ENCODE results near the gene VPS13A.
A peak's percentile ranks its signal among the peaks of the same experiment; 100 is the strongest.

Gene VPS13A

DNA sequence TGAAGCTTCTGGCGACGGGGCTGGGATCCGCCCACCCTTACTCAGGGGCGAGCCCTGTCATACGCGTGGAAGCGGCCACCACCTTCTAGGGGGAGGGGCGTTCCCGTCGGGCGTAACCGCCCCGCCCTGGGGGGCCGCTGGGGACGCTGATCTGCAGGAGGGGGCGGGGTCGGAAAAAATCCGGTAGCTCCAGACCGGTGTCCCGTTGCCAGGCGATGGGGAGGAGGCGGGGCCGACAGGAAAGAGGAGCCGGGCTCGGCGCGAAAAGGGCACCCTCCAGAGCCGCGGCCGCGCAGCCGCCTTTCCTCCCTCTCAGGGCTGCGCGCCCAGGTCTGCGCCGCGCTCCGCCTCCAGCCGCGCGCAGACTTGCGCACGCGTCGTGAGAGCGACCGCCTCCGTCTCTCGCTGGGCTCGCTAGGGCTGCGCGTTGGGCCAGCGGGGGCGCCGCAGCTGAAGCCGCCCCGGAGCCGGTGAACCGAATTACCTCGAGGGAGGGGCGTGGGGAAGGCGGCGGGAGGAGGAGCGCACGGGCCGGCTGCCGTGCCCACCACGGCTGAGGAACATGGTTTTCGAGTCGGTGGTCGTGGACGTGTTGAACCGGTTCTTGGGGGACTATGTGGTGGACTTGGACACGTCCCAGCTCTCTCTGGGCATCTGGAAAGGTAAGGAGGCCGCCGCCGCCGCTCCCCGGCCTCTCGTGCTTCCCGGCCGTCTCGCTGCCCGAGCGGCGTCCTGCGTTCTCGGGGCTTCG lies at the start of gene VPS13A:
Gene VPS13A, plus strand, starts transcription at position 392 of the 751 bp plus-strand sequence. Its CDS starts 171 bp downstream, at position 563.
- peak within 1 kb of the TSS; percentile 86 for H3K27ac ChIP-seq
- ChIA-PET CTCF (interaction anchor here (0.5 to 1.7 kb wide), 7 partner anchors 11 to 785 kb away, joined by 3 to 16 read pairs (median 5); no protein-coding TSS in a partner anchor), POLR2A (ENCODE audit: low non-redundant PET) (no interaction called here)
- TF ChIP-seq, protein P1, sequence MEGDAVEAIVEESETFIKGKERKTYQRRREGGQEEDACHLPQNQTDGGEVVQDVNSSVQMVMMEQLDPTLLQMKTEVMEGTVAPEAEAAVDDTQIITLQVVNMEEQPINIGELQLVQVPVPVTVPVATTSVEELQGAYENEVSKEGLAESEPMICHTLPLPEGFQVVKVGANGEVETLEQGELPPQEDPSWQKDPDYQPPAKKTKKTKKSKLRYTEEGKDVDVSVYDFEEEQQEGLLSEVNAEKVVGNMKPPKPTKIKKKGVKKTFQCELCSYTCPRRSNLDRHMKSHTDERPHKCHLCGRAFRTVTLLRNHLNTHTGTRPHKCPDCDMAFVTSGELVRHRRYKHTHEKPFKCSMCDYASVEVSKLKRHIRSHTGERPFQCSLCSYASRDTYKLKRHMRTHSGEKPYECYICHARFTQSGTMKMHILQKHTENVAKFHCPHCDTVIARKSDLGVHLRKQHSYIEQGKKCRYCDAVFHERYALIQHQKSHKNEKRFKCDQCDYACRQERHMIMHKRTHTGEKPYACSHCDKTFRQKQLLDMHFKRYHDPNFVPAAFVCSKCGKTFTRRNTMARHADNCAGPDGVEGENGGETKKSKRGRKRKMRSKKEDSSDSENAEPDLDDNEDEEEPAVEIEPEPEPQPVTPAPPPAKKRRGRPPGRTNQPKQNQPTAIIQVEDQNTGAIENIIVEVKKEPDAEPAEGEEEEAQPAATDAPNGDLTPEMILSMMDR (conservative IDR thresholded peaks at IDR 0.05; ENCODE audit: low read depth) = peak; percentile 48
- DNase-seq (ENCODE audit: low spot score) = peak; percentile 88

DNA sequence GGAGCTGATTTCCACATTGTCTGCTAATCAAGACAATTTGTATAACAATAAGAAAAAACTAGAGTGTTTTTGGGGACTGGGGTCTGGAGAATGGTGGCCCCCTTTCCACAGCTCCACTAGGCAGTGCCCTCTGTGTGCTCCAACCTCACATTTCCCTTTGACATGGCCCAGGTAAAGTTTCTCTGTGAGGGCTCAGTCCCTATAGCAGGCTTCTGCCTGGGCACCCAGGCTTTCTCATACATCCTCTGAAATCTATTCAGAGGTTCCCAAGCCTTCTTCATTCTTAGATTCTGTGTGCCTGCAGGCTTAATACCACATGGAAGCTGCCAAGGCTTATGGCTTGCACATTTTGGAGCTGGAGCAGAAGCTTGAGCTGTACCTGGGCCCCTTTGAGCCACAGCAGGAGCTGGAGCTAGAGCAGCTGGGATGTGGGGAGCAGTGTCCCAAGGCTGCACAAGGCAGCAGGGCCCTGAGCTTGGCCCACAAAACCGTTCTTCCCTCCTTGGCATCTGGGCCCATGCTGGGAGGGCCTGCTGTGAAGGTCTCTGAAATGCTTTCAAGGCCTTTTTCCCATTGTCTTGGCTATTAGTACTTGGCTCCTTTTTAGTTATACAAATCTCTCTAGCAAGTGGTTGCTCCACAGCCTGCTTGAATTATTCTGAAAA lies 49.1 kb upstream of the VPS13A start:
- no peak overlapping the region for H3K27ac ChIP-seq
- TF ChIP-seq, protein P1 (conservative IDR thresholded peaks at IDR 0.05; ENCODE audit: low read depth) = no peak
- no peak for DNase-seq (ENCODE audit: low spot score)
- POLR2A ChIA-PET (ENCODE audit: low non-redundant PET) = no interaction called here
- CTCF ChIA-PET = no interaction called here

DNA sequence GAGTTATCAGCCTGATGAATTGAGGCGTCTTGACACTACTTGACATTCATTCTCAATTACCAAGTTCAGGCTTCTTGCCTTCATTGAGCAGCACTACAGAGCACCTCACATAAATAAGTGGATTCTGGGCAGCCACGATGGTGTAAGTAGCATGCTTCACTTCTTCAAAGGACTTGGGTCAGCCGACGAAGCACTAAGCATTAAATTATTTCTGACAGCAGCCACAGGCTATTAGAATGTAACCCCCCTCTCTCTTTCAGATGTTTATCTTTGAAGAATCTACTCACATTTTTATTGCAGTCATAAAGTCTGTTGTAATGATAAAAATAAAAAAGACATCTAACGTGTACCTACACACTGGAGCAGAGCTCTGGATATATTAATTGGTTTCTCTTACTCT lies 45.9 kb upstream of the VPS13A start:
- CTCF ChIA-PET = no interaction called here
- TF ChIP-seq, protein P1 (conservative IDR thresholded peaks at IDR 0.05; ENCODE audit: low read depth) = no peak
- DNase-seq (ENCODE audit: low spot score) = no peak
- no peak overlapping the region for H3K27ac ChIP-seq
- POLR2A ChIA-PET (ENCODE audit: low non-redundant PET) = no interaction called here

- no peak for DNase-seq (ENCODE audit: low spot score)
- TF ChIP-seq, protein P1 (conservative IDR thresholded peaks at IDR 0.05; ENCODE audit: low read depth) = no peak
- ChIA-PET POLR2A (ENCODE audit: low non-redundant PET) (no interaction called here), CTCF (no interaction called here)
- no peak overlapping the region for H3K27ac ChIP-seq
Observed at GRCh38 chr9:77133011-77133410, 44.3 kb upstream of the VPS13A start.

DNA sequence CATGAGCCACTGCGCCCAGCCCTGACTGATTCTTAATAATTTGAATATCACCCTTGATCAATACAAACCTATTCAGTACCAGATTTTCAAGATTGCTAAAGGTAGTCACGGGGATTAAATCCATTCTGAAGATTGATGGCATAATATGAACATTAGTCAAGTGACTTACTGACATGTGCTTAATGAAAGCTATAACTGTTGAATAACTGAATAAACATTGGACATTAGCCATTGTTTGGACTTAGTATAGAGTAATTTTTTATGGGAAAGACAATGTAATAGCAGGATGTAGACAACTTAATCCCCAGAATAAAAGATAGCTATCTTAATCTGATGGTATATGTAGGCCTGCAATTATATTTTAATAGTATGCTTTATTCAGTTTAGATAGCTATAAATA lies 35.0 kb upstream of the VPS13A start:
- CTCF ChIA-PET = interaction anchor here (0.5 kb wide), 1 partner anchor 135 kb away, joined by 3 read pairs; no protein-coding TSS in a partner anchor
- POLR2A ChIA-PET (ENCODE audit: low non-redundant PET) = no interaction called here
- H3K27ac ChIP-seq = no peak overlapping the region
- TF ChIP-seq, protein P1 (conservative IDR thresholded peaks at IDR 0.05; ENCODE audit: low read depth) = no peak
- no peak for DNase-seq (ENCODE audit: low spot score)

DNA sequence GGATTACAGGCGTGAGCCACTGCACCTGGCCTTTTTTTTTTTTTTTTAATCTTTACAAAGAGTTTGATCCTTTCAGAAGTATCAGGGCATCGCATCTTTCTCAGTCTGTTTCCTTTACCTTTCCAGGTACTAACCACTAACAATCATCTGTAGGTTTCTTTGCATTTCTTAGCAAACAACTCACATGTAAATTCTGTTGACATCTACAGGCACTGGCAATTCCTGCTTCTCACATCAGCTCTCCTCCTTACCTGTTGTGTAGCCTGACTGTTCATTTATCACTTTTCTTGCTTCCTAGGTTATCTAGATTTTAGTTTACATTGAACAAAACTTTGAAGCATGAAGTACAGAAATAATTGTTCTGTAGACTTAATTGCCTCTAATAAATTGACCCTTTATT lies 27.5 kb upstream of the VPS13A start:
- ChIA-PET CTCF (interaction anchor here (0.7 kb wide), 1 partner anchor 63 kb away, joined by 3 read pairs; no protein-coding TSS in a partner anchor), POLR2A (ENCODE audit: low non-redundant PET) (no interaction called here)
- no peak overlapping the region for H3K27ac ChIP-seq
- TF ChIP-seq, protein P1 (conservative IDR thresholded peaks at IDR 0.05; ENCODE audit: low read depth) = no peak
- DNase-seq (ENCODE audit: low spot score) = no peak

All from RWPE1 (cell line).